HepG2 (cell line): Measurements from ENCODE around the gene TICAM2. TPM values are rescaled to one million over a fixed set of nuclear protein-coding genes. Genes with fewer than 3 reads are reported as not detected.

ENCODE experiments used
- AFF4 ChIP-seq: sonication (generic); formaldehyde crosslinking; IDR thresholded peaks from 2 replicates; pipeline ENCODE4 v1.4.0; 2020; ENCODE audit warnings: missing genetic modification reagents
- AGO2 ChIP-seq: fragments of 200-400 bp; formaldehyde crosslinking; optimal IDR thresholded peaks from 2 replicates; pipeline ENCODE3; 2017; ENCODE audit warnings: mild to moderate bottlenecking, low read depth, low read length, moderate library complexity
- ASH2L ChIP-seq: fragments of 300-600, 200-600 bp; sonication (generic); IDR thresholded peaks from 2 replicates; pipeline ENCODE4 v1.7.0; 2017; ENCODE audit warnings: low read depth, mild to moderate bottlenecking, moderate library complexity, mixed read lengths, low read length; ENCODE audit not compliant: insufficient read length
- ATRX ChIP-seq: sonication (generic); formaldehyde crosslinking; IDR thresholded peaks from 2 replicates; pipeline ENCODE4 v1.4.0; 2020; ENCODE audit warnings: missing genetic modification reagents, borderline replicate concordance
- ELF4 ChIP-seq: sonication (generic); formaldehyde crosslinking; IDR thresholded peaks from 2 replicates; pipeline ENCODE4 v1.5.0; 2020; ENCODE audit warnings: missing genetic modification reagents, mild to moderate bottlenecking, moderate library complexity, borderline replicate concordance
- FOXA1 ChIP-seq, 2 experiments: fragments of 450-650 bp in 1 of 2; sonication (generic) in 1 of 2; formaldehyde crosslinking in 1 of 2; IDR thresholded peaks; 2 replicates each; pipeline versions ENCODE4 v1.4.0 to v1.6.1; 2016 to 2020; ENCODE audit warnings: missing genetic modification reagents in 1 of 2
- GPN1 ChIP-seq: sonication (generic); formaldehyde crosslinking; IDR thresholded peaks from 2 replicates; pipeline ENCODE4 v1.5.1; 2020; ENCODE audit warnings: missing genetic modification reagents, borderline replicate concordance
- GTF3A ChIP-seq: sonication (generic); formaldehyde crosslinking; conservative IDR thresholded peaks from 2 replicates; pipeline ENCODE4 v1.4.0; 2020; ENCODE audit warnings: mild to moderate bottlenecking, missing genetic modification reagents
- HES4 ChIP-seq: sonication (generic); formaldehyde crosslinking; IDR thresholded peaks from 2 replicates; pipeline ENCODE4 v1.9.0; 2021; ENCODE audit warnings: mild to moderate bottlenecking, missing genetic modification reagents, borderline replicate concordance
- KAT2B ChIP-seq: fragments of 150-350 bp; IDR thresholded peaks from 2 replicates; pipeline ENCODE4 v1.6.1; 2014; ENCODE audit warnings: low read depth, low read length, borderline replicate concordance
- KDM3A ChIP-seq: IDR thresholded peaks from 2 replicates; pipeline ENCODE4 v1.6.1; 2018; ENCODE audit warnings: low read depth, missing compliant biosample characterization
- KLF9 ChIP-seq: IDR thresholded peaks from 2 replicates; pipeline ENCODE4 v1.6.1; 2016; ENCODE audit warnings: low read depth
- LRRFIP1 ChIP-seq: sonication (generic); formaldehyde crosslinking; conservative IDR thresholded peaks from 2 replicates; pipeline ENCODE4 v1.4.0; 2020; ENCODE audit warnings: missing genetic modification reagents
- MYNN ChIP-seq: sonication (generic); formaldehyde crosslinking; IDR thresholded peaks from 2 replicates; pipeline ENCODE4 v1.4.0; 2020; ENCODE audit warnings: mild to moderate bottlenecking, low read depth, missing genetic modification reagents
- NR3C1 ChIP-seq: sonication (generic); formaldehyde crosslinking; IDR thresholded peaks from 2 replicates; pipeline ENCODE4 v1.4.0; 2020; ENCODE audit warnings: missing genetic modification reagents
- TAF1 ChIP-seq: sonication (generic); formaldehyde crosslinking; IDR thresholded peaks from 2 replicates; pipeline ENCODE4 v1.4.0; 2020; ENCODE audit warnings: missing genetic modification reagents
- TBP ChIP-seq: sonication (generic); formaldehyde crosslinking; IDR thresholded peaks from 2 replicates; pipeline ENCODE4 v1.5.0; 2020; ENCODE audit warnings: missing genetic modification reagents
- TFAP4 ChIP-seq: sonication (generic); IDR thresholded peaks from 2 replicates; pipeline ENCODE4 v1.6.1; 2016; ENCODE audit warnings: low read depth, borderline replicate concordance
- ZBTB33 ChIP-seq: sonication (generic); formaldehyde crosslinking; IDR thresholded peaks from 2 replicates; pipeline ENCODE4 v1.4.0; 2020; ENCODE audit warnings: missing genetic modification reagents
- ZSCAN31 ChIP-seq: sonication (generic); formaldehyde crosslinking; IDR thresholded peaks from 2 replicates; pipeline ENCODE4 v1.5.0; 2020; ENCODE audit warnings: low read depth, mild to moderate bottlenecking, missing genetic modification reagents
- polyA plus RNA-seq, 8 experiments: library from polyadenylated mRNA; depleted of rRNA in 3 of 8; stranded (reverse) in 7 of 8; unstranded in 1 of 8; fragments of >200 nt; fragmentation: Illumina TruSeq in 4 of 8; extraction: Trizol in 4 of 8; gene quantifications; 2 replicates each; pipeline versions ENCODE4 v1.2.1 to v1.2.3, GENCODE V29; 2011 to 2016; ENCODE audit warnings: low read depth in 4 of 8, missing spikeins in 1 of 8, mixed read lengths in 1 of 8; ENCODE audit not compliant: insufficient read depth in 1 of 8
- total RNA-seq, 5 experiments: library from RNA; depleted of rRNA; stranded (reverse); fragments of >200 nt; fragmentation: Illumina TruSeq; extraction: Trizol; gene quantifications; 2 replicates each; pipeline ENCODE4 v1.2.3, GENCODE V29; 2016; ENCODE audit warnings: low read depth in 1 of 5

Gene TICAM2
- total and polyA plus RNA-seq, 2 of the 13 experiments (the other 11 are each of a cell fraction or from before 2014, with no cell fraction given): 0.04 TPM; not detected in 1

- peak; percentile 81 for TF ChIP-seq AGO2
- peak; percentile 100 for TF ChIP-seq TAF1 (CRISPR knock-in tag)
- TF ChIP-seq ASH2L: peak; percentile 70
- no peak for TF ChIP-seq ELF4 (CRISPR knock-in tag)
- no peak for TF ChIP-seq KAT2B
- TF ChIP-seq GTF3A (CRISPR knock-in tag): 0 out of 2 replicates have a peak, but pooled peaks have one; percentile 17
- no peak for TF ChIP-seq GPN1 (CRISPR knock-in tag)
- TF ChIP-seq ZBTB33: no peak
- peak; percentile 91 for TF ChIP-seq ZSCAN31 (CRISPR knock-in tag)
- TF ChIP-seq ATRX (CRISPR knock-in tag): no peak
- TF ChIP-seq KDM3A (CRISPR knock-in tag): no peak; the same call in 1 of the 2 replicates
- TF ChIP-seq FOXA1 (IDR thresholded peaks at IDR 0.05): no peak
- TF ChIP-seq FOXA1 (CRISPR knock-in tag; IDR thresholded peaks at IDR 0.05): peak; percentile 43; the same call in 1 of the 2 replicates
- TF ChIP-seq HES4 (CRISPR knock-in tag): peak; percentile 74; the same call in 1 of the 2 replicates
- peak; percentile 38; the same call in 1 of the 2 replicates for TF ChIP-seq TFAP4
- no peak for TF ChIP-seq MYNN (CRISPR knock-in tag)
- no peak for TF ChIP-seq TBP (CRISPR knock-in tag)
- TF ChIP-seq AFF4 (CRISPR knock-in tag): no peak
- no peak for TF ChIP-seq LRRFIP1 (CRISPR knock-in tag)
- TF ChIP-seq KLF9: peak; percentile 57; the same call in 1 of the 2 replicates
- TF ChIP-seq NR3C1 (CRISPR knock-in tag): no peak
Measured at GRCh38 chr5:115544436-115545350, 57.6 kb downstream of the TICAM2 start, which contains the start of gene FEM1C (continued).
